Loucy (cell line): ENCODE results near the gene BANP.
"Not testable (repeated sequence)": the region's sequence is repeated elsewhere in the genome, so short reads cannot be mapped to it uniquely, and the experiment has no call there.

ENCODE experiments used
- EZH2phosphoT487 ChIP-seq: fragments of 200-600 bp; IDR thresholded peaks from 2 replicates; pipeline ENCODE4 v1.6.1; 2018; ENCODE audit warnings: antibody characterized with exemption, mild to moderate bottlenecking, moderate library complexity, borderline replicate concordance
- TF ChIP-seq, protein P1 (sequence below): fragments of 200-600 bp; sonication (generic); conservative IDR thresholded peaks from 2 replicates; pipeline ENCODE4 v1.5.1; 2014; ENCODE audit warnings: mild to moderate bottlenecking, antibody characterized with exemption, low read length

DNA sequence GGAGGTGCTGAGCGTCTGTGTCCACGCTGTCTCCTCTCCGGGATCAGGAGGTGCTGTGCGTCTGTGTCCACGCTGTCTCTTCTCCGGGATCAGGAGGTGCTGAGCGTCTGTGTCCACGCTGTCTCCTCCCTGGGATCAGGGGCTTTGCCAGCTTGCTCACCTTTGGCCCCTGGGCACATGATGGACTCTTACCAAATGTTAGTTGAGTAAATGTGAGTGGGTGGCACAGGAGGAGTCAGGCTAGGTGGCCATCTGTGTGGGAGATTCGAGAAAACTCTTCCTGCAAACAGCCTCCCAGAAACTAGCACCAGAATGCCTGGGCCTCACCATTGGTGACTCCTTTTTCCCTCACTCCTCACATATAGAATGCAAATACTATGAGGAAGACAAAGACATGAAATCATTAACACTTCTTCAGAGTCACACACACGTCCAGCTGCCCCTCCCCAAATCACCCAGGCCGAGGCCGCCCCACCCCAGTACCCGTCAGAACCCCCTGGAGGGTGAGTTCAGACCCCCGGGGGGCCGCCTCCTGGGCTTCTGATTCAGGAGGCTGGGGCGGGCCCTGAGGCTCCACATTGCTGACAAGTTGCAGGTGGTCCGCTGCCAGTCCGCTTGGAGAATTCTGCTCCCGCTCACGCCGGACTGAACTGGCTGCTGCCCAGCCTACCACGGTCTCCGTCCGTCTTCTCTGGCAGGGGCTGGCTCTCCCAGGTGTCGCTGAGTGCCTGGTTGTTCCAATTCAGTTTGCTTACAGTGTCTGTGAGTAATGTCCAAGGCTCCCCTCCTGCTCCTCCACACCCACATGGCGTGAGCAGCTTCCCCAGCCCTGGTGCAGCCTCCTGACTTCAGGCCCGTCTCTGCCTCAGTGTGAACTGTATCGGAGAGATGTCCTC lies 158.7 kb downstream of the BANP start:
- TF ChIP-seq EZH2phosphoT487: not testable (repeated sequence)
- TF ChIP-seq, protein P1, sequence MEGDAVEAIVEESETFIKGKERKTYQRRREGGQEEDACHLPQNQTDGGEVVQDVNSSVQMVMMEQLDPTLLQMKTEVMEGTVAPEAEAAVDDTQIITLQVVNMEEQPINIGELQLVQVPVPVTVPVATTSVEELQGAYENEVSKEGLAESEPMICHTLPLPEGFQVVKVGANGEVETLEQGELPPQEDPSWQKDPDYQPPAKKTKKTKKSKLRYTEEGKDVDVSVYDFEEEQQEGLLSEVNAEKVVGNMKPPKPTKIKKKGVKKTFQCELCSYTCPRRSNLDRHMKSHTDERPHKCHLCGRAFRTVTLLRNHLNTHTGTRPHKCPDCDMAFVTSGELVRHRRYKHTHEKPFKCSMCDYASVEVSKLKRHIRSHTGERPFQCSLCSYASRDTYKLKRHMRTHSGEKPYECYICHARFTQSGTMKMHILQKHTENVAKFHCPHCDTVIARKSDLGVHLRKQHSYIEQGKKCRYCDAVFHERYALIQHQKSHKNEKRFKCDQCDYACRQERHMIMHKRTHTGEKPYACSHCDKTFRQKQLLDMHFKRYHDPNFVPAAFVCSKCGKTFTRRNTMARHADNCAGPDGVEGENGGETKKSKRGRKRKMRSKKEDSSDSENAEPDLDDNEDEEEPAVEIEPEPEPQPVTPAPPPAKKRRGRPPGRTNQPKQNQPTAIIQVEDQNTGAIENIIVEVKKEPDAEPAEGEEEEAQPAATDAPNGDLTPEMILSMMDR: not testable (repeated sequence)
